Central memory CD8-positive, alpha-beta T cell (primary cell): Measurements from ENCODE around the gene CUX1.

Experiments
- ATAC-seq: fragments of 150-1000 bp; cut with Tn5 transposase; replicated peaks from 2 replicates; pipeline ENCODE4 v1.10.0; 2022; ENCODE audit warnings: mild to moderate bottlenecking, moderate FRiP score, moderate number of reproducible peaks; ENCODE audit not compliant: poor library complexity, severe bottlenecking; ENCODE audit errors: extremely low read depth
- DNase-seq, 2 donors: peaks; one replicate each; pipeline ENCODE4 v3.0.0; 2021; ENCODE audit warnings: low spot score in 2 of 2
- H3K27ac Mint-ChIP-seq: one replicate; pipeline ENCODE4 v1.8.0; 2022; ENCODE audit warnings: low read depth, mild to moderate bottlenecking, moderate library complexity, mixed read lengths
- H3K27me3 Mint-ChIP-seq: one replicate; pipeline ENCODE4 v1.8.0; 2022; ENCODE audit warnings: mixed read lengths
- H3K36me3 Mint-ChIP-seq: one replicate; pipeline ENCODE4 v1.8.0; 2022; ENCODE audit warnings: mild to moderate bottlenecking, moderate library complexity, mixed read lengths; ENCODE audit not compliant: insufficient read depth
- H3K4me1 Mint-ChIP-seq: one replicate; pipeline ENCODE4 v1.8.0; 2022; ENCODE audit warnings: mixed read lengths
- H3K4me3 Mint-ChIP-seq: one replicate; pipeline ENCODE4 v1.8.0; 2022; ENCODE audit warnings: mild to moderate bottlenecking, moderate library complexity, mixed read lengths
- H3K9me3 Mint-ChIP-seq: one replicate; pipeline ENCODE4 v1.8.0; 2022; ENCODE audit warnings: mixed read lengths

The CUX1 gene

DNA sequence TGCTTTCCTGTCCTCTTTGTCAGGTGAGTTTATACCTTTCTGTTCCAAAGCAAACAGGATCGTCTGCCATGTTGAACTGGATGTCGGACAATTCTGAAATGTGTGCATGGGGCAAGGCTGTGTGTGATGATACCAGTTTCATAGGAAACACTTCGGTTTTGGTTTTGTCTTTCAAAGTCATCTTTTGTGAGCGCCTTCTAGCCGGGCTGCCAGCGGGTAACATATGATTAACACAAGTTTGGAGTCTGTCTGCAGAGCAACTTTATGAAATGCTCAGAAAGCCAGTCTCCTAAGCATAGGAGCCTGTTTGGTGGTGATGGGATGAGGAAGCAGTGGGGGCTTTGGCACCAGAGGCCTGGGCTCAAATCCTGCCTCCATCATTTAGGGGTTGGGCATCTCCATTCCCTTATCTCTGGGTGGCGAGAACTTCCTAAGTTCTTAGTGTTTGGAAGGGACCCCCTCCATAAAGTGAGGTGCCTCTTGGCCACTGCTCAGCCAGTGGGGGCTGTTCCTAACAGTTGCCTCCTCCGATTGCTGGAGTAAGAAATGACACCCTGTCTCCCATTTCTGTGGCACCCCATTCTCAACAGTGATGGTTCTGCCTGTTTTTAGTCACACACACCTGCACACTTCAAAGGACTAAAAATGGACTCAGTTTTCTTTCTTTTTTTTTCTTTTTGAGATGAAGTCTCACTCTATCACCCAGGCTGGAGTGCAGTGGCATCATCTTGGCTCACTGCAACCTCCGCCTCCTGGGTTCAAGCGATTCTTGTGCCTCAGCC, 36.8 kb downstream of the CUX1 start:
- Mint-ChIP-seq H3K4me3 (no peak overlapping the region), H3K27me3 (no peaks in the 10 kb centered on the region), H3K36me3 (peaks cover 5% of the 10 kb centered on the region), H3K9me3 (no peaks in the 10 kb centered on the region), H3K4me1 (peaks cover 25% of the 10 kb centered on the region), H3K27ac (no peak overlapping the region)
- DNase-seq, result no peak
- no peak for ATAC-seq

DNA sequence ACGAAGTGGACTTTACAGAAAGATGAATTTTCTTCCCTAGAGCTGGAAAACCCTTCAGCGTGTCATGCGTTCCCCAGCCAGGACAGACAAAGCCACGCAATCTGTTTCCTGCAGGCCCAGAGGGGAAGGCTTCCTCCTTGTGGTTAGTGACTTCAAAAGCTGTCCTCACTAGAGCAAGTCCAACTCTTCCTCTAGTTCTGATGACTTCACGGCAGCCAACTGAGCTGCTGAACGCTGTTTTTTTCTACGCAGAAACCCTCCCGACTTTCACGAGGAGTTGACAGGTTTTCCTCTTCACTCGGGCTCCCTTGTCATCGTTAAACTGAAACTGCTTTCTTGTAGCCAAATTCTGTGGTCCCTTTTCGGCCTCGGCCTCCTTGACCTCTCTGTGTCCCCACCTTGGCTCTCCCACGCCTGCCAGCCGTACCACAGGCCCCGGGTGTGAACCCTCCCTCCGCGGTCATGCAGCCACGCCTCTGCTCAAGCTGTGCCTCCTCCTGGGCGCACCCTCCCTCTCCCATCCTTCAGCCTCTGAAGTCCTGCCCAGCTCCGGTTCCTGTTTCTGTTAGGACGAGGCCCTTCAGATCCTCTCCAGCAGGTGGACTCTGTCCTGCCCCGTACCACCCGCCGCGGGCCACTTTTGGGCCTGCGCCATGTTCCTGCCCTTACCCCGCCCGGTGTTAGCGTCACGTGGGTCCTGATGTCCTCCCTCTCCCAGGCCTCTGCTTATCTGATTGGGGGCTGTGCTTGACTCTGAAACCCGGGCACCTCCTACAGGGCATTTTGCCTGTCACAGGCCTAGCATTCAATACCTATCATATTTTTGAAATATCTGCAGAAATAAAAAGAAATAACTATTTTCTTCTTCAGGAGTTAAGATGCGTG, 39.3 kb downstream of the CUX1 start:
- H3K4me1 Mint-ChIP-seq, result peaks cover 23% of the 10 kb centered on the region
- H3K4me3 Mint-ChIP-seq, result peak overlapping the region; percentile 88
- H3K9me3 Mint-ChIP-seq, result no peaks in the 10 kb centered on the region
- H3K27me3 Mint-ChIP-seq, result no peaks in the 10 kb centered on the region
- DNase-seq (peak; percentile 65 to 68), ATAC-seq (peak; percentile 95)
- H3K36me3 Mint-ChIP-seq, result peaks cover 5% of the 10 kb centered on the region
- H3K27ac Mint-ChIP-seq, result peak overlapping the region; percentile 95

DNA sequence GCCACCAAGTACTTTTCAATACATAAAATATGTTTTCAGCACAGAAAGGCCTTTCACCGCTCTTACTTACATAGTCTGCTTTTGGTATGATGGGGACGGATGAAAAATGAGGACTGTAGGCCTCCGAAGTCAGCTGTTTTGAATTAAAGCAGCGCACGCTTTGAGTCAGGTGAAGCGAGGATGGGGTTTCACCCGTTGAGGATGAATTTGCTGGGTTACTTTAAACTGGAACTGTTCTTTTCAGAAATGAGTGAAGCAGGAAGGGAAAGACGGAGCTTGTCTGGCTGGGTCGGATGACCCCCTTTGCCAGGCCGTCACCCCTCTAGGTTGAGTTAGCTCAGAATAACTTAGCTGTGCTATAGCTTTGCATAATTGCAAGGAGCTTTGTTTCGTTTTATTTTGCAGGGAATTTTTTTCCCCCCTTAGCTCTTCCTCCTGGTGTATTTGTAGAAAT, 40.0 kb downstream of the CUX1 start:
- peaks cover 23% of the 10 kb centered on the region for H3K4me1 Mint-ChIP-seq
- peak overlapping the region; percentile 88 for H3K4me3 Mint-ChIP-seq
- H3K27ac Mint-ChIP-seq, result peak overlapping the region; percentile 95
- no peaks in the 10 kb centered on the region for H3K27me3 Mint-ChIP-seq
- no peaks in the 10 kb centered on the region for H3K9me3 Mint-ChIP-seq
- DNase-seq (no peak), ATAC-seq (no peak)
- H3K36me3 Mint-ChIP-seq, result peaks cover 5% of the 10 kb centered on the region

DNA sequence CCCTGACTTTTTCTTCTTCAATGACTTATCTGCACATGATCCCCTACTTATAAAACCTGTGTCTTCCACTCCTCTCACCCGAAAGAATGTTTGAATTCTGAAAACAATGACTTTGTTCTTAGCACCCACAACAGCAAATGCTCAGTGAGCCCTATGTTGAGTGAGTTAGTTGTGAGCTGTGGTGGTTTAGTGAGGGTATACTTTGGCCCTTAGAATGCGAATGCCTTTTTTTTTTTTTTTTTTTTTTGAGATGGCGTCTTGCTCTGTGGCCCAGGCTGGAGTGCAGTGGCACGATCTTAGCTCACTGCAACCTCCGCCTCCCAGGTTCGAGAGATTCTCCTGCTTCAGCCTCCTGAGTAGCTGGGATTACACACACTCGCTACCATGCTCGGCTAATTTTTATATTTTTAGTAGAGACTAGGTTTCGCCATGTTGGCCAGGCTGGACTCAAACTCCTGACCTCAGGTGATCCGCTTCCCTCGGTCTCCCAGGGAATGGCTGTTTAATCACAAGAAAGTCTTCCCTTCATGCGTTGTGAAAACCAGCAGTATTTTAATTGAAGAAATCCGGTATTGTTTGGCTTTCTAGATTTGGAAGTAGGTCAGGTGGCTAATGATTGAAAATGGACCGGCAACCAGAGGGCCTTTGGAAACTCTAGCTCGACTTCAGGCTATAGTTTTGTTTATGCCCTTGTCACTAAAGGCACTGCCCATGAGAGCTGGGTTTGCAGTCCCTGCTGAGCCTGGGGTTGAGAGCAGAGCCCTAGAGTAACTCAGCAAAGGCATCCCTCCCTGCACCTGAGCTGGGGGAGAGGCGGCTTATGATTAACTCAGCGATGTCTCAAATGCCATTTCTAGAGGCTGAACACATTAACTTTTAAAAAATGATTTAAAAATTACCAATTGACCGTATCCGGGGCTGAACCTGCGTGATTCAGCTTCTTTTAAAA, 41.3 kb downstream of the CUX1 start:
- ATAC-seq, result no peak
- H3K27ac Mint-ChIP-seq, result peak overlapping the region; percentile 37
- no peaks in the 10 kb centered on the region for H3K9me3 Mint-ChIP-seq
- no peak for DNase-seq
- no peaks in the 10 kb centered on the region for H3K27me3 Mint-ChIP-seq
- no peak overlapping the region for H3K4me3 Mint-ChIP-seq
- H3K36me3 Mint-ChIP-seq, result peaks cover 5% of the 10 kb centered on the region
- H3K4me1 Mint-ChIP-seq, result peaks cover 23% of the 10 kb centered on the region

DNA sequence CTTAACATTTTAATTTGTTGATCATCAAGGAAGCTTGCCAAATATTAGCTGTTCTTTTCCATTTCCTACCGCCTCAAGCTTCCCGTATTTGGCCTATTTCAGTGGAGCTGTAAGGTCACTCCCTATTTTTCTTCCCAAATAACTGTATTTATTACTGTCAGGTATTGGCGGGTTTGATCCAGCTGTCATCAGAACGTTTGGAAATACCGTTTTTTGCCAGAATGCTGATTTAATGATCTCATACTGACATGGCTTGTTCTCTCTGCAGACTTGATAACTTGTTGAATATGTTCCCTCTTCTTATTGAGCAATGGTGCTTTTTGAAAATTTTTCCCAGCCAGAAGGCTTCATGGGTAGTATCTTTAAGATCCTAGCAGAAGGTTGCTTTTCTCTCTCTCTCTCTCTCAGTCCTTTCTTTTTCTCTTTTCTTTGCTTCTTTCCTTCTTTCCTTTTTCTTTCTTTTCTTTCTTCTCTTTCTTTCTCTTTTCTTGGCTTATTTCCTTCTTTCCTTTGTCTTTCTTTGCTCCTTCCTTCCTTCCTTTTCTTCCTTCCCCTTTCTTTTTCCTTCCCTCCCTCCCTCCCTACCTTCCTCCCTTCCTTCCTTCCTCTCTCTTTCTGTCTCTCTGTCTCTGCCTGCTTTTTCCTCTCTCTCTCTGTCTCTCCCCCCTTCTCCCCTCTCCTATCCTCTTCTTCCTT, 42.1 kb downstream of the CUX1 start:
- Mint-ChIP-seq H3K27me3 (no peaks in the 10 kb centered on the region), H3K36me3 (peaks cover 5% of the 10 kb centered on the region), H3K27ac (peak overlapping the region; percentile 37), H3K9me3 (no peaks in the 10 kb centered on the region), H3K4me1 (peaks cover 23% of the 10 kb centered on the region), H3K4me3 (no peak overlapping the region)
- ATAC-seq (no peak), DNase-seq (no peak)

DNA sequence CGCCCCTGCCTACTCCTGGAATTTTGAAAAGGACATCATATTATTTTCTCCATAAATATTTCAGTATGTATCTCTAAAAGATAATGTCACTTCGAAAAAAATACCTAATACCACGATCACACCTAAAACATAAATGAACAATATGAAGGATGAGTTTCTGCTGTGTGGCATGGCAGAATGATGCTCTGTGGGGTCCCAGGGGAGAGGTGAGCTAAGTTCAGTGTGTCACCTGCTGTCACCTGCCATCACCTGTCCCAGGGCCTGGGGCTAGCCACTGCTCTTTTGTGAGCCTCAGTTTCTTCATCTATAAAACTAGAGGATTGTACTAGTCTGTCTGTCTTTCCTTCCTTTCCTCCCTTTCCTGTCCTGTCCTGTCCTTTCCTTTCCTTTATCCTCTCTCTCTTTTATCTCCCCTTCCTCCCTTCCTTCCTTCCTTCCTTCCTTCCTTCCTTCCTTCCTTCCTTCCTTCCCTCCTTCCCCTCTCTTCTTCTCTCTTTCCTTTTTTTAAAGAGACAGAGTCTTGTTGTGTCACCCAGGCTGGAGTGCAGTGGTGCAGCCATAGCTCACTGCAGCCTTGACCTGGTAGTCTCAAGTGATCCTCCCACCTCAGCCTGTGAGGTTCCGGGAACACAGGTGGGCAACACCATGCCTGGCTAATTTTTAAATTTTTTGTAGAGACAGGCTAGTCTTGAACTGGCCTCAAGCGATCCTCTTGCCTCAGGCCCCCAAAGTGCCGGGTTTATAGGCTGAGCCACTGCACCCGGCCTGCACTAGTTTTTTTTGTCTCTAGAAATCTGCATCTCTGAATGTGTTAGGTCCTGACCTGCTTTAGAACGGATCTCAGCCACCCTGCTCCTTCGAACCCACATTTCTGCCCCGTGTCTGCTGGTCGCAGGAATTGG, 43.1 kb downstream of the CUX1 start:
- Mint-ChIP-seq H3K27ac (peak overlapping the region; percentile 37), H3K4me1 (peaks cover 23% of the 10 kb centered on the region), H3K9me3 (no peaks in the 10 kb centered on the region), H3K36me3 (peaks cover 5% of the 10 kb centered on the region), H3K4me3 (no peak overlapping the region), H3K27me3 (no peaks in the 10 kb centered on the region)
- ATAC-seq, result no peak
- DNase-seq, result no peak

DNA sequence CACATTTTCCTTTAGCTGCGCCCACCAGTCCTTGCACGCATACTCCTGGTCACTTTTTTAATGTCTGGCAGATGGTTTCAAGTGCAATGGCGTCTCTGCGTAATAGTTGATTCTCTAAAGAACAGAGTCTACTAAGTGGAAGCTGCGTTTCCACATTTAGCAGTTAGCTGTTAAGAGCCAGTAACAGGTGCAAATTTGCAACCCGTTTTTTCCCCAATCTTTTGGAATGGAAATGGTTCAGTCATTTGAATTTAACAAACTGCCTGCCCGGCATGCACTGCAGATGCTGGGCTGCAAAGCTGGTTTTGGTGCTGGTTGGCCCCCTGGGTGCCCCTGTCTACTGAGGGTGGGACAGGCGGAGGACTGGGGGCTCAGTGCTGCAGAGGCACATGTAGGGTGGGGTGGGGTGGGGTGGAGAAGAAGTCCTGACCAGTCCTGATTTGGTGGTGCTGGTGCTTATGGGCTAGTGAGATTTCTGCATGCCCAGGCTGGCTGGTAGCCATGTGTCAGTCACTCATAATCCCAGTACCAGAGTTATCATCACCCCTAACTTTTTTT, 43.9 kb downstream of the CUX1 start:
- ATAC-seq (no peak), DNase-seq (no peak)
- no peaks in the 10 kb centered on the region for H3K9me3 Mint-ChIP-seq
- H3K27ac Mint-ChIP-seq, result no peak overlapping the region
- H3K36me3 Mint-ChIP-seq, result peaks cover 4% of the 10 kb centered on the region
- peaks cover 22% of the 10 kb centered on the region for H3K4me1 Mint-ChIP-seq
- H3K27me3 Mint-ChIP-seq, result no peaks in the 10 kb centered on the region
- no peak overlapping the region for H3K4me3 Mint-ChIP-seq

DNA sequence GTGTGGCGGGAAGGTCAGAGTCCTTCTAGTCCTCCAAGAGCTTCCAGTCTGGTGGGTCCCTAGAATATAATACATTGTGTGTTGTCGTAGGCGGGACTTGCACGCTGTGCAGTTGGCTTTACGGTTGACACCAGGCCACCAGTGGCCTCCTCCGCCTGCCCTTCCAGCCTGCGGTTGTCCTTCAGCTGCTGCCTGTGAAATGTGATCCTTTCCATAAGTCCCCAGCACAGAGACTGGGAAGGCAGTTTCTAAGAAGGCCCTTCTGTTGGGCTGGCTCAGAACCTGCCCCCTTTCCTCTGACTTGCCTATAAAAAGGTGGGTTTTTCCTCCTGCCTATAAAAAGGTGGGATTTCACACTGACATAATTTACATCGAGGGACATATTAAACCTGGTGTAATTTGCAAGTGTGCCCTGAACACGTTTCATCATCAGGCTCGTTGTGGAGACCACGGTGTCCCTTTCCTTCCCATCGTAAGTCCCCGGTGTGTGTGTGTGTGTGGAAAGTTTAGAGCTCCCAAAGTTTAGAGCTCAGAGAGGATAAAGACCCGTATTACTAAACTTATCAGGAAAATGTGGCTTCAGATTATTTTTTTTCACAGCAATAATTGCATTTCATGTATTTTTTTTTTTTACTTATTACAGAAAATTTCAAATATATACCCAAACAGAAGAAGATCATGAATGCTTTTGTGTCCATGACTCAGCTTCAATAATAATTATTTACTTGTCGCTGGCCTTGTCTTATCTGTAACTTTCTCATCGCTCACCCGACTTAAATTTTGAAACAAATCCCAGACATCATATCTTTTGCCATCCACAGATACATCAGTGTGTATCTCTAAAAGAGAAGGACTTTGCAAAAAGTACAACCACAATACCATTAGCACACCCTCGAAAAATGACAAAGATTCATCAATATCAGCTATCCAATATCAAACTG, 45.1 kb downstream of the CUX1 start:
- H3K36me3 Mint-ChIP-seq, result no peaks in the 10 kb centered on the region
- H3K27ac Mint-ChIP-seq, result no peak overlapping the region
- ATAC-seq (no peak), DNase-seq (no peak)
- no peaks in the 10 kb centered on the region for H3K27me3 Mint-ChIP-seq
- H3K9me3 Mint-ChIP-seq, result no peaks in the 10 kb centered on the region
- H3K4me3 Mint-ChIP-seq, result no peak overlapping the region
- peaks cover 16% of the 10 kb centered on the region for H3K4me1 Mint-ChIP-seq

DNA sequence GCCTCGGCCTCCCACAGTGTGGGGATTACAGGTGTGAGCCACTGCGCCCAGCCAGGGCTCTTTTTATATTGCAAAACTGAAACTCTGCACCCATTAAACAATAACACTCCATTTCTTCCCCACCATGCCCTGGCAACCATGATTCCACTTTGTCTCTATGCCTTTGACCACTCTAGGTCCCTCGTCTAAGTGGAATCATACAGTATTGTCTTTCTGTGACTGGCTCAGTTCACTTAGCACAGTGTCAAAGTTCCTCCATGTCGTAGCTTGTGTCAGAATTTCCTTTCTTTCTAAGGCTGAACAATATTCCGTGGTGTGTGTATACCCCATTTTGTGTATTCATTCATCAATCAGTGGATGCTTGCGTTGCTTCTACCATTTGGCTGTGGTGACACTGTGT, 46.2 kb downstream of the CUX1 start:
- DNase-seq (no peak), ATAC-seq (no peak)
- H3K27ac Mint-ChIP-seq, result no peak overlapping the region
- no peak overlapping the region for H3K4me3 Mint-ChIP-seq
- H3K4me1 Mint-ChIP-seq, result peaks cover 20% of the 10 kb centered on the region
- no peaks in the 10 kb centered on the region for H3K27me3 Mint-ChIP-seq
- no peaks in the 10 kb centered on the region for H3K36me3 Mint-ChIP-seq
- no peaks in the 10 kb centered on the region for H3K9me3 Mint-ChIP-seq

DNA sequence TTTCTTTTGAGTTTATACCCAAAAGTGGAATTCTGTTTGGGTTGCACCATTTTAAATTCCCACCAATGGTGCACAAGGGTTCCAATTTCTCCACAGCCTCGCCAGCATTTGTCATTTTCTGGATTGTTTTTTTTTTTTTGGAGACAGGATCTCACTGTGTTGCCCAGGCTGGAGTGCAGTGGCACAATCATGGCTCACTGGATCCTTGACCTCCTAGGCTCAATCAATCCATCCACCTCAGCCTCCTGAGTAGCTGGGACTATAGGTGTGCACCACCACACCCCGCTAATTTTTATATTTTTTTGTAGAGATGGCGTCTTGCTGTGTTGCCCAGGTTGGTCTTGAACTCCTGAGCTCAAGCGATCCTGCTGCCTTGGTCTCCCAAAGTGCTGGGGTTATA, 46.6 kb downstream of the CUX1 start:
- peaks cover 25% of the 10 kb centered on the region for H3K4me1 Mint-ChIP-seq
- H3K27me3 Mint-ChIP-seq, result no peaks in the 10 kb centered on the region
- H3K9me3 Mint-ChIP-seq, result no peaks in the 10 kb centered on the region
- no peak overlapping the region for H3K4me3 Mint-ChIP-seq
- no peak overlapping the region for H3K27ac Mint-ChIP-seq
- no peaks in the 10 kb centered on the region for H3K36me3 Mint-ChIP-seq
- ATAC-seq (no peak), DNase-seq (no peak)
